Sciatic nerve (tissue), 2 donors: Measurements from ENCODE around the gene SRRM4. TPM values are rescaled to one million over a fixed set of nuclear protein-coding genes. Genes with fewer than 3 reads are reported as not detected.
"Not testable (repeated sequence)": the region's sequence is repeated elsewhere in the genome, so short reads cannot be mapped to it uniquely, and the experiment has no call there.

Experiments
- ATAC-seq: fragments of 200-7000 bp; cut with Tn5 transposase; one replicate; pipeline ENCODE4 v1.9.1; 2020; ENCODE audit warnings: mild to moderate bottlenecking, moderate library complexity
- DNase-seq: peaks from one replicate; pipeline ENCODE4 v3.0.0-alpha.2; 2020; ENCODE audit warnings: low spot score
- intact Hi-C: fragments of 100-400 bp; cut with DNase I; formaldehyde crosslinking; loops from one replicate; pipeline ENCODE4 v1.14.2; 2022
- total RNA-seq: library from RNA; stranded (reverse); fragmentation: NEBNext Ultra II Directional; extraction: Animal tissue kit (Norgen Biotek cat#: 25700); gene quantifications from one replicate; pipeline ENCODE4 v1.2.1, GENCODE V29; 2021
- donor health status: DM: no; HTN: no; CAD: no.
- donor health status: DM: no; HTN: no; CAD: no.

SRRM4 gene
- total RNA-seq, 1 donor from 2014 or later, result 0.04 TPM

GRCh38 chr12:119006746-119007145, 25.4 kb downstream of the SRRM4 start:
- intact Hi-C loops, result no loop called here
- no peak for DNase-seq
- no peak for ATAC-seq

- not testable (repeated sequence) for ATAC-seq
These were observed 26.9 kb downstream of the SRRM4 start for GRCh38 chr12:119008273-119008672.

GRCh38 chr12:119008691-119009221, 27.4 kb downstream of the SRRM4 start:
- intact Hi-C loops, result no loop called here
- DNase-seq, result no peak
- no peak for ATAC-seq

More at GRCh38 chr12:119008273-119008672, 26.9 kb downstream of the SRRM4 start:
- DNase-seq, intact Hi-C loops: not testable (repeated sequence)

- ATAC-seq (no peak), DNase-seq (no peak)
- intact Hi-C loops, result no loop called here
These were observed 29.9 kb downstream of the SRRM4 start for GRCh38 chr12:119011231-119011630.

- intact Hi-C loops, result no loop called here
- ATAC-seq, result no peak
- no peak for DNase-seq
These were observed 30.8 kb downstream of the SRRM4 start for GRCh38 chr12:119012179-119012578.

- no peak for ATAC-seq
- intact Hi-C loops, result no loop called here
- DNase-seq, result no peak
These were observed 31.7 kb downstream of the SRRM4 start for GRCh38 chr12:119013023-119013422.

GRCh38 chr12:119014368-119014767, 33.0 kb downstream of the SRRM4 start:
- intact Hi-C loops, result no loop called here
- no peak for ATAC-seq

GRCh38 chr12:119016715-119017114, 35.4 kb downstream of the SRRM4 start:
- intact Hi-C loops, result no loop called here
- no peak for ATAC-seq
- no peak for DNase-seq

More at GRCh38 chr12:119014368-119014767, 33.0 kb downstream of the SRRM4 start:
- DNase-seq, result no peak

GRCh38 chr12:119019166-119019565, 37.8 kb downstream of the SRRM4 start:
- intact Hi-C loops, result no loop called here
- no peak for DNase-seq

GRCh38 chr12:119020406-119021360, 39.3 kb downstream of the SRRM4 start:
- DNase-seq, result no peak
- ATAC-seq, result no peak
- intact Hi-C loops, result no loop called here

More at GRCh38 chr12:119019166-119019565, 37.8 kb downstream of the SRRM4 start:
- no peak for ATAC-seq

- ATAC-seq, result no peak
- intact Hi-C loops, result no loop called here
These were observed 43.0 kb downstream of the SRRM4 start for GRCh38 chr12:119024356-119024755.

GRCh38 chr12:119025786-119026185, 44.4 kb downstream of the SRRM4 start:
- ATAC-seq (no peak), DNase-seq (no peak)
- intact Hi-C loops, result no loop called here

More at GRCh38 chr12:119024356-119024755, 43.0 kb downstream of the SRRM4 start:
- DNase-seq, result no peak

- ATAC-seq, DNase-seq, intact Hi-C loops: not testable (repeated sequence)
These were observed 52.0 kb downstream of the SRRM4 start for GRCh38 chr12:119033332-119033731.

- intact Hi-C loops, result no loop called here
- ATAC-seq (no peak), DNase-seq (no peak)
These were observed 55.8 kb downstream of the SRRM4 start for GRCh38 chr12:119036878-119037825.

GRCh38 chr12:119044094-119044493, 62.8 kb downstream of the SRRM4 start:
- intact Hi-C loops, result no loop called here
- ATAC-seq, result no peak
- no peak for DNase-seq

- intact Hi-C loops, result no loop called here
- no peak for ATAC-seq
These were observed 66.3 kb downstream of the SRRM4 start for GRCh38 chr12:119047641-119048040.

GRCh38 chr12:119050663-119051062, 69.3 kb downstream of the SRRM4 start:
- DNase-seq (no peak), ATAC-seq (no peak)
- intact Hi-C loops, result no loop called here

More at GRCh38 chr12:119047641-119048040, 66.3 kb downstream of the SRRM4 start:
- DNase-seq, result no peak

GRCh38 chr12:119051474-119051873, 70.1 kb downstream of the SRRM4 start:
- ATAC-seq (no peak), DNase-seq (no peak)
- intact Hi-C loops, result no loop called here

GRCh38 chr12:119052001-119052400, 70.7 kb downstream of the SRRM4 start:
- no peak for ATAC-seq

More at GRCh38 chr12:119052001-119052400, 70.7 kb downstream of the SRRM4 start:
- DNase-seq, result no peak
- intact Hi-C loops, result no loop called here
